HK-2 (cell line): ENCODE data around the gene DAPP1.
"Not testable (repeated sequence)": the region's sequence is repeated elsewhere in the genome, so short reads cannot be mapped to it uniquely, and the experiment has no call there.

Experiments used
- DNase-seq: peaks from one replicate; pipeline ENCODE4 v3.0.0-alpha.2; 2018; ENCODE audit not compliant: unreplicated experiment

DAPP1 gene

GRCh38 chr4:99824070-99824599 lies 7.5 kb downstream of the DAPP1 start:
- DNase-seq = no peak

GRCh38 chr4:99825272-99825671 lies 8.6 kb downstream of the DAPP1 start:
- DNase-seq = no peak

GRCh38 chr4:99826016-99826415 lies 9.4 kb downstream of the DAPP1 start:
- no peak for DNase-seq

GRCh38 chr4:99827454-99827853 lies 10.8 kb downstream of the DAPP1 start:
- no peak for DNase-seq

- no peak for DNase-seq
Measured at GRCh38 chr4:99827857-99828256, 11.2 kb downstream of the DAPP1 start.

GRCh38 chr4:99828477-99828876 lies 11.8 kb downstream of the DAPP1 start:
- no peak for DNase-seq

GRCh38 chr4:99830051-99830450 lies 13.4 kb downstream of the DAPP1 start:
- not testable (repeated sequence) for DNase-seq

- DNase-seq = no peak
Measured at GRCh38 chr4:99832321-99832720, 15.7 kb downstream of the DAPP1 start.

- no peak for DNase-seq
Measured at GRCh38 chr4:99832758-99833157, 16.1 kb downstream of the DAPP1 start.

- no peak for DNase-seq
Measured at GRCh38 chr4:99833756-99834155, 17.1 kb downstream of the DAPP1 start.

GRCh38 chr4:99834569-99834968 lies 17.9 kb downstream of the DAPP1 start:
- no peak for DNase-seq

- no peak for DNase-seq
Measured at GRCh38 chr4:99835942-99836341, 19.3 kb downstream of the DAPP1 start.

- no peak for DNase-seq
Measured at GRCh38 chr4:99838927-99839326, 22.3 kb downstream of the DAPP1 start.

- no peak for DNase-seq
Measured at GRCh38 chr4:99841129-99841528, 24.5 kb downstream of the DAPP1 start.

- DNase-seq = no peak
Measured at GRCh38 chr4:99843413-99843812, 26.8 kb downstream of the DAPP1 start.

- DNase-seq = no peak
Measured at GRCh38 chr4:99844048-99844447, 27.4 kb downstream of the DAPP1 start.

- no peak for DNase-seq
Measured at GRCh38 chr4:99845179-99845578, 28.6 kb downstream of the DAPP1 start.

GRCh38 chr4:99845708-99846469 lies 29.3 kb downstream of the DAPP1 start:
- no peak for DNase-seq

- DNase-seq = no peak
Measured at GRCh38 chr4:99846891-99847290, 30.3 kb downstream of the DAPP1 start.

- no peak for DNase-seq
Measured at GRCh38 chr4:99847362-99847976, 30.8 kb downstream of the DAPP1 start.

GRCh38 chr4:99848591-99849001 lies 32.0 kb downstream of the DAPP1 start:
- DNase-seq = no peak

- no peak for DNase-seq
Measured at GRCh38 chr4:99852199-99852749, 35.6 kb downstream of the DAPP1 start.

- DNase-seq = no peak
Measured at GRCh38 chr4:99853190-99853589, 36.6 kb downstream of the DAPP1 start.
